K562 (cell line): Measurements from ENCODE around the gene PODXL. TPM values are rescaled to one million over a fixed set of nuclear protein-coding genes. Genes with fewer than 3 reads are reported as not detected.

Experiments used
- EP300 ChIP-seq: IDR thresholded peaks from 2 replicates; pipeline ENCODE4 v1.6.1; 2012; ENCODE audit warnings: low read length, improper control_type of control experiment
- ERF ChIP-seq: fragments of 450-650 bp; formaldehyde crosslinking; IDR thresholded peaks from 2 replicates; pipeline ENCODE4 v1.4.0; 2020; ENCODE audit warnings: mild to moderate bottlenecking, mixed read lengths
- FOXJ3 ChIP-seq: sonication (generic); formaldehyde crosslinking; IDR thresholded peaks from 2 replicates; pipeline ENCODE4 v1.4.0; 2020; ENCODE audit warnings: mild to moderate bottlenecking, missing genetic modification reagents
- FOXK1 ChIP-seq: sonication (generic); formaldehyde crosslinking; IDR thresholded peaks from 2 replicates; pipeline ENCODE4 v1.8.0; 2022; ENCODE audit warnings: missing genetic modification reagents, mild to moderate bottlenecking, borderline replicate concordance
- HDAC1 ChIP-seq, 2 experiments: fragments of 450-650 bp; IDR thresholded peaks; 2 replicates each; pipeline ENCODE4 v1.6.1; 2016 to 2017; ENCODE audit warnings: inconsistent platforms in 1 of 2, mild to moderate bottlenecking in 1 of 2, moderate library complexity in 1 of 2
- KAT2B ChIP-seq: IDR thresholded peaks from one replicate; pipeline ENCODE4 v1.6.1; 2012; ENCODE audit warnings: low read depth, mild to moderate bottlenecking, control low read depth, inconsistent platforms, low read length, moderate library complexity
- MTA1 ChIP-seq: fragments of 450-650 bp; IDR thresholded peaks from 2 replicates; pipeline ENCODE4 v1.6.1; 2017; ENCODE audit warnings: borderline replicate concordance
- PCBP2 ChIP-seq: fragments of 200-400 bp; formaldehyde crosslinking; IDR thresholded peaks from 2 replicates; pipeline ENCODE4 v1.6.1; 2018; ENCODE audit warnings: low read length, low read depth, mild to moderate bottlenecking, moderate library complexity; ENCODE audit not compliant: poor library complexity, severe bottlenecking
- POLR2A ChIP-seq: fragments of 450-650 bp; conservative IDR thresholded peaks from 2 replicates; pipeline ENCODE4 v1.6.1; 2016
- RCOR1 ChIP-seq, 2 experiments: IDR thresholded peaks; 2 replicates each; pipeline ENCODE4 v1.6.1; 2012; ENCODE audit warnings: low read depth in 2 of 2, low read length in 2 of 2, borderline replicate concordance in 1 of 2, improper control_type of control experiment in 1 of 2
- RNF2 ChIP-seq: sonication (generic); IDR thresholded peaks from 2 replicates; pipeline ENCODE4 v1.6.1; 2016
- RUNX1 ChIP-seq: sonication (generic); IDR thresholded peaks from 2 replicates; pipeline ENCODE4 v1.6.1; 2016; ENCODE audit warnings: antibody characterized with exemption, low read depth
- SREBF2 ChIP-seq: sonication (generic); formaldehyde crosslinking; IDR thresholded peaks from 2 replicates; pipeline ENCODE4 v1.4.0; 2020; ENCODE audit warnings: mild to moderate bottlenecking, missing genetic modification reagents
- TEAD1 ChIP-seq, 2 experiments: fragments of 450-650 bp in 1 of 2; sonication (generic) in 1 of 2; formaldehyde crosslinking; IDR thresholded peaks; 2 replicates each; pipeline versions ENCODE4 v1.4.0 to v1.8.0; 2020 to 2022; ENCODE audit warnings: mild to moderate bottlenecking in 2 of 2, missing genetic modification reagents in 1 of 2
- THRAP3 ChIP-seq: fragments of 450-650 bp; IDR thresholded peaks from 2 replicates; pipeline ENCODE4 v1.6.1; 2016; ENCODE audit warnings: mild to moderate bottlenecking, inconsistent platforms, borderline replicate concordance
- TOE1 ChIP-seq, 2 experiments: fragments of 450-650 bp in 1 of 2; sonication (generic) in 1 of 2; formaldehyde crosslinking in 1 of 2; IDR thresholded peaks; 2 replicates each; pipeline versions ENCODE4 v1.7.1 to v1.8.0; 2016 to 2022; ENCODE audit warnings: borderline replicate concordance in 2 of 2, mild to moderate bottlenecking in 2 of 2, antibody characterized with exemption in 1 of 2, inconsistent platforms in 1 of 2, low read depth in 1 of 2, missing genetic modification reagents in 1 of 2, moderate library complexity in 1 of 2
- ZNF224 ChIP-seq: sonication (generic); formaldehyde crosslinking; IDR thresholded peaks from 2 replicates; pipeline ENCODE4 v1.8.0; 2022; ENCODE audit warnings: mild to moderate bottlenecking, missing genetic modification reagents
- ZNF280B ChIP-seq: fragments of 250-450 bp; sonication (Bioruptor Pico); IDR thresholded peaks from 2 replicates; pipeline ENCODE4 v1.5.1; 2021; ENCODE audit warnings: mild to moderate bottlenecking
- ZNF324 ChIP-seq: fragments of 250-450 bp; sonication (Bioruptor Pico); IDR thresholded peaks from 2 replicates; pipeline ENCODE4 v1.4.0; 2020; ENCODE audit warnings: mild to moderate bottlenecking
- ZNF551 ChIP-seq: fragments of 250-450 bp; sonication (Bioruptor Pico); IDR thresholded peaks from 2 replicates; pipeline ENCODE4 v1.5.0; 2021; ENCODE audit warnings: mild to moderate bottlenecking, moderate library complexity
- polyA plus RNA-seq, 8 experiments: library from polyadenylated mRNA; depleted of rRNA in 4 of 8; stranded (reverse) in 5 of 8; unstranded in 3 of 8; fragments of >200 nt; fragmentation: Nextera tagmentation in 2 of 8; fragmentation: Illumina TruSeq in 1 of 8; extraction: Ambion mirVana in 2 of 8; extraction: Trizol in 1 of 8; gene quantifications; 2 replicates each; pipeline versions ENCODE4 v1.2.1 to v1.2.3, GENCODE V29; 2011 to 2014; ENCODE audit warnings: inconsistent platforms in 1 of 8, missing spikeins in 1 of 8
- total RNA-seq, 7 experiments: library from RNA; depleted of rRNA in 6 of 7; stranded (reverse); fragments of >200 nt in 6 of 7; fragmentation: Illumina TruSeq in 2 of 7; extraction: Trizol in 2 of 7; gene quantifications; 2 replicates each; pipeline versions ENCODE4 v1.2.1 to v1.2.3, GENCODE V29; 2011 to 2021; ENCODE audit warnings: low replicate concordance in 1 of 7
- TF ChIP-seq, protein P1 (sequence below): fragments of 250-450 bp; sonication (Bioruptor Pico); IDR thresholded peaks from 2 replicates; pipeline ENCODE4 v1.4.0; 2020; ENCODE audit warnings: mild to moderate bottlenecking
- TF ChIP-seq, protein P2 (sequence below): conservative IDR thresholded peaks from 2 replicates; pipeline ENCODE4 v1.6.1; 2011; ENCODE audit warnings: low read depth, mild to moderate bottlenecking, low read length; ENCODE audit not compliant: control insufficient read depth
- TF ChIP-seq, protein P3 (sequence below): sonication (generic); IDR thresholded peaks from 2 replicates; pipeline ENCODE4 v1.6.1; 2016

The PODXL gene
- total and polyA plus RNA-seq, 9 of the 15 experiments (the other 6 are each of a cell fraction or from before 2014, with no cell fraction given) = 0.01 to 0.73 (median 0.07) TPM

GRCh38 chr7:131513245-131514061 is 43.0 kb downstream of the PODXL start (continued):
- TF ChIP-seq, protein P1, sequence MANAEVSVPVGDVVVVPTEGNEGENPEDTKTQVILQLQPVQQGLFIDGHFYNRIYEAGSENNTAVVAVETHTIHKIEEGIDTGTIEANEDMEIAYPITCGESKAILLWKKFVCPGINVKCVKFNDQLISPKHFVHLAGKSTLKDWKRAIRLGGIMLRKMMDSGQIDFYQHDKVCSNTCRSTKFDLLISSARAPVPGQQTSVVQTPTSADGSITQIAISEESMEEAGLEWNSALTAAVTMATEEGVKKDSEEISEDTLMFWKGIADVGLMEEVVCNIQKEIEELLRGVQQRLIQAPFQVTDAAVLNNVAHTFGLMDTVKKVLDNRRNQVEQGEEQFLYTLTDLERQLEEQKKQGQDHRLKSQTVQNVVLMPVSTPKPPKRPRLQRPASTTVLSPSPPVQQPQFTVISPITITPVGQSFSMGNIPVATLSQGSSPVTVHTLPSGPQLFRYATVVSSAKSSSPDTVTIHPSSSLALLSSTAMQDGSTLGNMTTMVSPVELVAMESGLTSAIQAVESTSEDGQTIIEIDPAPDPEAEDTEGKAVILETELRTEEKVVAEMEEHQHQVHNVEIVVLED (CRISPR knock-in tag) = no peak
- TF ChIP-seq FOXK1 (CRISPR knock-in tag) = no peak
- TF ChIP-seq, protein P2, sequence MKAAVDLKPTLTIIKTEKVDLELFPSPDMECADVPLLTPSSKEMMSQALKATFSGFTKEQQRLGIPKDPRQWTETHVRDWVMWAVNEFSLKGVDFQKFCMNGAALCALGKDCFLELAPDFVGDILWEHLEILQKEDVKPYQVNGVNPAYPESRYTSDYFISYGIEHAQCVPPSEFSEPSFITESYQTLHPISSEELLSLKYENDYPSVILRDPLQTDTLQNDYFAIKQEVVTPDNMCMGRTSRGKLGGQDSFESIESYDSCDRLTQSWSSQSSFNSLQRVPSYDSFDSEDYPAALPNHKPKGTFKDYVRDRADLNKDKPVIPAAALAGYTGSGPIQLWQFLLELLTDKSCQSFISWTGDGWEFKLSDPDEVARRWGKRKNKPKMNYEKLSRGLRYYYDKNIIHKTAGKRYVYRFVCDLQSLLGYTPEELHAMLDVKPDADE = no peak
- TF ChIP-seq THRAP3 = no peak
- no peak for TF ChIP-seq KAT2B
- TF ChIP-seq RUNX1 = no peak
- TF ChIP-seq, protein P3, sequence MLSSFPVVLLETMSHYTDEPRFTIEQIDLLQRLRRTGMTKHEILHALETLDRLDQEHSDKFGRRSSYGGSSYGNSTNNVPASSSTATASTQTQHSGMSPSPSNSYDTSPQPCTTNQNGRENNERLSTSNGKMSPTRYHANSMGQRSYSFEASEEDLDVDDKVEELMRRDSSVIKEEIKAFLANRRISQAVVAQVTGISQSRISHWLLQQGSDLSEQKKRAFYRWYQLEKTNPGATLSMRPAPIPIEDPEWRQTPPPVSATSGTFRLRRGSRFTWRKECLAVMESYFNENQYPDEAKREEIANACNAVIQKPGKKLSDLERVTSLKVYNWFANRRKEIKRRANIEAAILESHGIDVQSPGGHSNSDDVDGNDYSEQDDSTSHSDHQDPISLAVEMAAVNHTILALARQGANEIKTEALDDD = no peak
- no peak for TF ChIP-seq RNF2
- TF ChIP-seq MTA1 = no peak
- no peak for TF ChIP-seq HDAC1 (IDR thresholded peaks at IDR 0.05)
- TF ChIP-seq ZNF224 = no peak
- no peak for TF ChIP-seq TOE1 (IDR thresholded peaks at IDR 0.05; ENCODE audit: borderline replicate concordance)
- TF ChIP-seq TOE1 (CRISPR knock-in tag; IDR thresholded peaks at IDR 0.05; ENCODE audit: borderline replicate concordance, low read depth) = no peak
- no peak for TF ChIP-seq EP300
- no peak for TF ChIP-seq ZNF551
- no peak for TF ChIP-seq FOXJ3 (CRISPR knock-in tag)
- TF ChIP-seq PCBP2 = no peak
- no peak; the same call in 1 of the 2 replicates for TF ChIP-seq ERF (CRISPR knock-in tag)
- no peak for TF ChIP-seq ZNF280B
- TF ChIP-seq SREBF2 (CRISPR knock-in tag) = no peak
- TF ChIP-seq ZNF324 = no peak
- no peak for TF ChIP-seq POLR2A
- TF ChIP-seq RCOR1 (IDR thresholded peaks at IDR 0.05; ENCODE audit: borderline replicate concordance in 1 of 2, low read depth in 2 of 2, low read length in 2 of 2) = peak in 1 of 2 experiments; percentile 82; a peak in 2 of 4 replicates
- peak; percentile 79 to 97; a peak in 3 of 4 replicates for TF ChIP-seq TEAD1 (CRISPR knock-in tag; IDR thresholded peaks at IDR 0.05)
